Transverse colon (tissue), 3 donors: ENCODE data around the gene SLPI.

Experiments
- CTCF ChIP-seq, 5 experiments: fragments of 200-600 bp in 3 of 5; fragments of 450-650 bp in 2 of 5; sonication (generic) in 3 of 5; IDR thresholded peaks; 1 replicate in 2 of 5; 2 replicates in 3 of 5; pipeline ENCODE4 v1.5.1; 2016 to 2017; ENCODE audit warnings: antibody characterized with exemption in 5 of 5, inconsistent platforms in 3 of 5, mild to moderate bottlenecking in 2 of 5, moderate library complexity in 1 of 5
- POLR2A ChIP-seq: fragments of 450-650 bp; IDR thresholded peaks from one replicate; pipeline ENCODE4 v1.6.1; 2016; ENCODE audit warnings: antibody characterized with exemption, mild to moderate bottlenecking, moderate library complexity

GRCh38 chr20:45206725-45207124, 47.6 kb downstream of the SLPI start, which contains the start of gene SEMG1:
- TF ChIP-seq POLR2A = no peak
- TF ChIP-seq CTCF (IDR thresholded peaks at IDR 0.05) = no peak
